Measurements from ENCODE around the gene HCRTR1.

HCRTR1 gene

DNA sequence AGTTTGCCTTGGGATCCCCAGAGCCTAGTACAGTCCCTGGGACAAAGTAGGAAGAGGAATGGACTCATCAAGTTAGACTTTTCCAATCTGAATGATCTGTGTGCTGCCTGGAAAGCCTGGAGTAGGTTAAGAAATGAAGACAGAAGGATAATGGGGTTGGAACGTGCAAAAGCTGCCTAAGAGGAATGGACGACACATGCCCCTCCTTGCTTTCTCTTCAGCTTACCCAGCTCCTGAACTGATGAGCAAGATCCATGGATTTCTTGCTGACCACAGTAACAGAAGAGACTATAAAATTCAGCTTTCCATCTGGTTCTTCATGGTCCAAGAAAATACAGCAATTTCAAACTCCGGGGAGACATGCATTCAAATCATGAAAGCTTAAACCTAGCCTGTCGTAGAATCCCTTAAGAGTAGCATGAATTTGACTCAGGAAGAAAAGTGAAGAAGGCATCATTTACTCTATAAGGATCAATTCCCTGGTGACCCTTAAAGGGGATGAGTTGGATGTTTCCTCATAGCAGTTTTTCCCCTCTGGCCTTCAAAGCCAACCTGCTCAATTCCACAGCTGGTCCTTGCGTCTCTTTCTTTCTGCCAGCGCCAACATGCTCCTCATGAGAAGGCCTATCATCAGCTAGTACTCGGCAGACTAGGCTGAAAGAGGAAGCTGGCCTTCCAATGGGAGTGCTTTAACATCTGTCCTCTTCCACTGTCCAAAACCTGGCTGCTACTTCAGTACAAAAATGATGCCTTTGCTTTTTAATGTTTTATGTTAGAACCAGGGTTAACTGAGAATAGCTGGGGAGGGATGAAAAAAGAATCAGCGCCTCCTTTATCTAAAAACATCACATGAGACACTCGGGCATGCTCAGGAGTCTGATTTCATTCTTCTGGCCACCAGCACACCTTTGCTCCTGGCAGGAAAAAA, 32.9 kb downstream of the HCRTR1 start:
- no peak for DNase-seq (ENCODE audit: low spot score)

DNA sequence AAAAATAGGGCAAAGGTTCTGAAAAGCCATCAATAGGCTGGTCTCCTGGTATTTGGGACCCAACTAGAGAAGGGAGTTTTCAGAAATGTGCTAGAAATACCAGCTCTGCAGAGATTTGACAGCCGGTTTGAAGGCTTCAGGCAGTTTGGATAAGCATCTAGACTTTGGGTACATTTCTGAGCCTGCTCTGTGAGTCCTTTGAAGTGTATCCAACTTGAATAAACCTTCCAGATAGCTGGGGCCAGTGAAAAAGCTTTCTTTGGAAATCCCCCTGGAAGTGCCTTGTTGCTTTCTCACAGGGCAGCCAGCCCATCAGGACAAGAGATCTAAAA, 33.6 kb downstream of the HCRTR1 start:
- DNase-seq (ENCODE audit: low spot score) = no peak

DNA sequence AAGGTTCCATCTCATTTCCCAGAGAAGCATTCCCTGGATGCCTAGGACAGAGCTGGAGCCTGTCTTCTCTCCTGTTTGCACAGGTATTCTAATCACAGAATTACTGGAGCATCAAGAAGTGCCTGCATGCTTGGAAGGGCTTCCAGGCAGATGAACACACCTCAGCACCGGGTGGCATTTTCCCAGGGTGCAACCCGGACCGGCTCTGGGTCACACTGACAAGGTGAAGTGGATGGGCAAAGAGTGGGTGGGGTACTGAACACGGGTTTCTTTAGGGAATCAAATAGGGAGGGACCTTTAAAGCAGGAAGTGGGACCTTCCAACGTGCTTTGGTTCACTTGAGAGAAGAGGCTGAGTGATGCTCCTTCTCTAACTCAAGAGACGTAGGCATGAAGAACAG, 34.3 kb downstream of the HCRTR1 start:
- no peak for DNase-seq (ENCODE audit: low spot score)

DNA sequence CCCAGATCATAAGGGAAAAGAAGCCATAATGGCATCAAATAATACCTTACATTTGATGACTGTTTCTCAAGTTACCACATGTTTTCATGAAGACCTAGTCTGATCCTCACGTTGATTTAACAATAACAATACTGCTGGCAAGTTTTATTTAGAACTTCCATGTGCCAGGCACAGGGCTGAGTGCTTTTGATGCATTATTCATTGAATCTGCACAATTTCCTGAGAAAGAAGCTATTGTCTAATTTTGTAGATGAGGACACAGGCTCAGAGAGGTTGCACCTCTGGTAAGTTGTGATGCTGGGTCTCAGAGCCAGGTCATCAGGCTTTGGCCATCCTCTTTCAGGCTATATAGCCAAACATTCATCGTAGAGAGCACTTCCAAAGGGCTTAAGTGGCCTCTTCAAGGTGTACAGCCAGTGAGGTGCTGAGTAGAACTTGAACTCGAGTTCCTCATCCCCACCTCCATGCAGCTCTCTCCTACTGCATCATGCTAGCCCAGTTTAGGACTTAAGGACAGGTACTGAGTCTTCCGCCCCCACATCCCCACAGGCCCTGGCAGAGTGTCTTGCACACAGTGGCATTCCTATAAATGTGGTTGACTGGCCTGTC, 35.5 kb downstream of the HCRTR1 start:
- peak; percentile 50 for DNase-seq (ENCODE audit: low spot score)

DNA sequence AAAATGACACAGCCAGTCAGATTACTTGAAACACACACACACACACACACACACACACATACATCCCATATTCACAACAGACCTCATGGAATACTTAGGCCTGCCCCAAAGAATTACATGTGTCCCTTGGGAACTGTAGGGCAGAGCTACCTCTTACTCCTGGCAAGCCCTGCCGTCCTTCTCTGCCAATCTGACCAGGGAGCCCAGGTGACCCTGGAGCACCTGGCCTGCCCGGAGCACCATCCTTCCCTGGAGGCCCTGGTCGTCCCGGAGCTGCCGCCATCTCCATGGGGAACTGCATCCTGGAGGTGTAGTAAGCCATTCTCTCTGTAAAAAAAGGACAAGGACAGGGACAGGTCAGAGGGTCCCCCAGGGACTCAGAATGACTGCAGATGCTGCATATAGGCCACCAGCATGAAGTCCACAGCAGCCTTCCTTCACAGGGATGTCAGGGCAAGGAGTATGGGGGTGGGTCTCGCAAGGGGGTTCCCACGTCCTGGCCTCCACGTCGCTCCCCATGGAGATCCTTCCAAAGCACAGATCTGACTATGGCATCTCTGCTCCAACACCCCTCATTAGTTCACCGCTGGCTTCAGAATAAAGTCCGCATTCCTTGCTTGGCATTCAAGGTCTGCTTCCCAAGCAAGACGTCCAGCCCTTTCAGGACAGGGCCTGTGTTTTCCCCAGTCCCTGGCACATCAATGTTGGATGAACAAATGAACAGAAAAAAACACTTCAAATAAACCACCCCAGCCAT, 36.4 kb downstream of the HCRTR1 start:
- no peak for DNase-seq (ENCODE audit: low spot score)

DNA sequence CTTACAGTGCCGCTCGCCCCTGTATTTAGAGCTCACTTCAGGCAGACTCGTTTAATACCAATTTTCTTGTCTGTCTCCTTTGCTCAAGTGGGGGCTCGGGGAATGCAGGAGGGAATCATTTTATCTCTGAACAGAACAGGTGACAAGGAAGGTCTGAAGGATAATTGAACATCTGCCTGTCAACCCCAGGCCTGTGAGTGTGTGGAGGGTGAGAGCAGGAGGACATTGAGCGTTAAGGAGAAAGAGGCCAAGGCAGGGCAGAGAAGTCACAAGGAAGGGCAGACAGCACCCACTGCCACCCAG, 36.9 kb downstream of the HCRTR1 start:
- no peak for DNase-seq (ENCODE audit: low spot score)

DNA sequence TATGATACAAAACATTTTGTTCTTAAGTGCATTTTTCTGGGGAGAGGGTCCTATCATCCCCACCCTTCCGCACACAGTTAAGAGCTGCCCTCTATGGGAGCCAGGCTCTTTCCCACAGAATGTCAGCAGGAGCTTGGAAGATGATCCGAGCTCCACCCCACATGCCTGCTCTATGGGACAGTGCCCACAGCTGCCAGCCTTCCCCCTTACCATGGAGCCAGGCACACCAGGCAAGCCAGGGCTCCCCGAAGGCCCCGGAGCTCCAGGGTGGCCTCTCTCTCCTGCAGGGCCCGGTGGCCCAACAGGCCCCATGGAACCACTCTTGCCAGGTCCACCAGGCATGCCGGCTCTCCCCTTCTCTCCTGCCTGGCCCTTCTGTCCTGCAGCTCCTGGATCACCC, 37.6 kb downstream of the HCRTR1 start:
- no peak for DNase-seq (ENCODE audit: low spot score)

DNA sequence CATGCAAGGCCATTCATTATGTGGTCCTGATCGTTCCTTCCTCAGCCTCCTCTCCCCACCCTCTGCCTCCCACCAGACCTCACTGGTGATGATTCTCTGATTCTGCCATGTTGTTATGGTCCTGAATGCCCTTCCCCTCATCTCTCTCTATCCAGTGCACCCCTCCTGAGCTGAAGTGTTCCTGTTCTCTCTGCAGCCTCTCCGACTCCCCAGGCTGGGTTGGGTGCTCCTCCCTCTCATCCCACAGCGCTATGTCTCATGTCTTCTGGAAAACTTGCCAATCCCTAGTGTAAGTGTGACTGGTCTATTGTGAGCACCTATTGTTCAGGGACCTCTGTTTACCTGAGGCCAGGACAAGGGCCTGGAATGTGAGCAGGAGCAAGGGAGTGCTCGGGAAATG, 38.3 kb downstream of the HCRTR1 start:
- no peak for DNase-seq (ENCODE audit: low spot score)

DNA sequence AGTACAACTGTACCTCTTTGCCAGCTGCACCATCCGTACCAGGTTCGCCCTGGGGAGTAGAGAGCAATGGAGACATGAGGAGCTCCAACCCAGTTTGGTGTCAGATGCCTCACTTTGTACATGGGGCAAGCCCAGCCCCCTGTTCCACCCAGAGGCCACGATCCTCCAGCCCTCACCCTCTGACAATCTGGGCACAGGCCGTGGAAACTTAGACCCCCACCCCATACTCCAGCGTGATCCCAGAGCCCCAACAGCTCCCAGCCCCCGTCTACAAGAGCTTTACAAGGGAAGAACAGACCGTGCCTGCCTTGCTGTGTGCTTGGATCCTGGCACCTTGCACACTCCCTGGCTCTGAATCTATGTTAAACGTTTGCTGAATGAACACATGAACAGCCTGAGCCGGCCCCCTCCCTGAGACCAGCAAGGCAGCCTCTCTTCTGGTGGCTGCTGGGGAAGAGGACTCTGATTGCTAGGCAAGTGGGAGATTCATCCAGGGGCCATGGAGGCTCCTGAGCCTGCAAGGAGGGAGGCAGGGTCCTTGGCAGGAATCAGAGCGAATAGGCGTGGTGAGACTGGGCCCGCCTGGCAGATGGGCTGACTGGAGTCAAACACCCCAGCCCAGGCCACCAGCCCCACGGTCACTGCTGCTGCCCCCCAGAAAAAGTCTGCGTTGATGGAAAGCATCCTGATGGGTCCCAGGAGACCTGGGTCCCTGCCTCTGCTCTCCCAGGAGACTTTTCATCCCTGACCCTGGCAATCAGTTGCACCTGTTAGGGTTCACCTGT, 39.7 kb downstream of the HCRTR1 start:
- DNase-seq (ENCODE audit: low spot score) = no peak

DNA sequence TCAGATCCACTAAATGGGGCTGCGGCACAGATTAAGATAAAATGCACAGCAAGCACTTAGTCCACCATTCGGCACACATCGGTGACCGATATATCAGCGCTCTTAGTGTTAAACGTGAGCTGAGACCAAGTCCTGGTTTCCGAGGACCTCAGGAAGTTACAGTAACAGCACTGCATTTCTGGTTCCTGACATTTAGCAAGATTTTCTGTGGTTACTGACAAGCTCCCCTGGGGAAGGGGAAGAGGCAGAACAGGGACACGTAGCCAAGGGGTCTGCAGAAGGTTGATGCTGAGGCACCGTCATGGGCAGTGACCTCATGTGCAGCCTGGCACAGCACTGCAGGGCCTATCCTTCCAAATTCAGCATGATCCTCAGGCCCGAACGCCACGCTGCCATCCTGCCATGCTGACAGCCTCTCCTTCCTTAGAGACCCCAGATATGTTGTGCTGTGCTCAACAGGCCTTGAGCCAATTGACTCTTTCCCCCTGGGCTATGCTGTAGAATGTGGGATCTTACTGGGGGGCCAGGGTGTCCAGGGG, 40.6 kb downstream of the HCRTR1 start:
- no peak for DNase-seq (ENCODE audit: low spot score)

DNA sequence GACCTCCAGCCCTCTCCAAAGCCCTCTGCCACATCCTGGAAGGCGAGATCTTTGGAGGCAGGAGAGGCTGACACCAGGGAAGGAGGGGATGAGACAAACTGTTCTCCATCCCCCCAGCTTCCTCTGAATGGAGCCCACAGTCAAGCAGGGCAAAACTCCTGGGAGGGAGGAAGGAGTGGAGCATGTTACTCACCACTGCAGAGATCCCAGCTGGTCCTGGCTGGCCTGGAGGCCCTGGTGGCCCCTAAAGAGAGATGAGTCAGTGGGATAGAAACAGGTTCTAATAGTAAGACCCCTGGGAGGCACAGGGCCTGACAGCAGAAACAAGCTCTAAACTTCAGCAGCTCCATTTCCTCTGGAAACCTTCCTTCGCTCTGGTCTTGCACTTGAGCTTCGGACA, 41.2 kb downstream of the HCRTR1 start:
- DNase-seq (ENCODE audit: low spot score) = no peak

DNA sequence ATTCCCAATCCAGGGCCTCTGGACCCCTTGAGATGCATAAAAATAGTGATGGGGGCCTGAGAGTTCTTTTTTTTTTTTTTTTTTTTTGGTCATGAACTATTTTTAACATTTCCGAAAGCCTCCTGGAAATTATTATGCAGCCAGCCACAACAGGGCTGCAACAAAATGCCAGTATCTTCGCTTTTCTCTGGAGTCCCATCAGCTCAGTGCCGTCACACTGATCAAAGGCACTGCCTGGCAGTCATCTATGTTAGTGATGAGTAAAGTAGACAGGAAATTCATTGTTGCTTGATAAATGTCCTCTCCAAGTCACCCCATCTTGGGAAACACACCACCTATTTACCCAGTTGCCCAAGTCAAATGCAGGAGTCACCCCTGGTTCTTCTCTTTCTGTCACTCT, 42.4 kb downstream of the HCRTR1 start:
- no peak for DNase-seq (ENCODE audit: low spot score)

DNA sequence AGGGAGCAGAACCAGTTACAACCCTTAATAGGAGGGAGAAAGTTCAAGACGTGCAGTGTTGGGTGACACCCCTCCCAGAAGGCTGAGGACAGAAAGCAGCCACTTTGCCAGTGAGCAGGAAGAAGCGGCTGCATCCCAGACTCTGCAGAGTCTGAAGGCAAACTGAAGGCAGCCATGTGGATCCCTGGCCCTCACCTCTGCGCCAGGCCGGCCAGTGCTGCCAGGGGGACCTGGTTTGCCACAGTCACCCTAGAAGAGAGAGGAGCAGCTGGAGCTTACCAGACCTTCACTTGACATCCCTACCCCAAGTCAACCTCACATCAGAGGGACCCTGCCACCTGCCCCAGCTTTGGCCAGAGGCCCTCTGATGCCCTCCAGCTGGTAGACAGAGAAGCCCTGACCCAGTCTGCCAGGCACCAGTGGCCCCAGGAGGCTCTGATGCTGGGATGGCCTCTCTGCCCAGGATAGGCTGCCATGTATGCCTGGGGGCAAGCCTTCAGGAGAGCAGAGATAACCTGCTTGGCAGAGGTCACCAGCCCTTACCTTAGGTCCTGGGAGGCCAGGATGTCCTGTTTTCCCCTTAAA, 43.5 kb downstream of the HCRTR1 start:
- DNase-seq (ENCODE audit: low spot score) = no peak

DNA sequence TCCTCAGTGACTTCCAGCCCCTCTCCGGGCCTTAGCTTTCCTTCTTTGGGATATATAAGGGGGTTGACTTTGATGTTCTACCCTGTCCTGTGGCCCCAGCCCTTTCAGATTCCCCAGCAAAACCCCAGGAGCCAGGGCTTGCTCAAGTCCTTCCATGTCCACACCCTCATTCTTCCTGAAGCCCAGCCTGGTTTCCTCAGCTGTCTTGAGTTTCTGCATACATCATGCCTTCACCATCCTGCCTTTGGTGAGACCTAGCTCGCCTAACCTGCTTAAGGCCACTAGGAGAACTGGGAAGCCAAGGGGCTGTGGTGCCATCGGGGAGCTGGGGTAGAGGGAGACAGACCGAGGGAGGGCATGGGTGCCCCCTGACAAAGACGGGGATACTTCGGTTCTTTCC, 44.4 kb downstream of the HCRTR1 start:
- DNase-seq (ENCODE audit: low spot score) = no peak

DNA sequence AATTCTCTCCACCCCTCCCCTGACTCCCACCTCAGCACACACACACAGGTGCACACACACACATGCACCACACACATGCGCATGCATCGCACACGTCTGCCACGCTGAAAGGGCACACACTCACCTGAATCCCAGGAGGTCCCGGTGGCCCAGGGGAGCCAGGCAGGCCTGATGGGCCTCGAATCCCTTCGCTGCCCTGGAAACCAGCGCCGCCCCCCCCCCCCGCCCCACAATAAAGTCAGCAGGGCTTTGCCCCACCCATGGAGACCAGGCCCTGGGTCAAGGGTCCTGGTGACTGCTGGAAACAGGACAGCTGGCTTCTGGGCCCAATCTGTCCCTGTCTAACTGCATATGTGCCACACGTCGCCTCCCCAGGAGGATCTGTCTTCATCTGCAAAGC, 45.0 kb downstream of the HCRTR1 start:
- no peak for DNase-seq (ENCODE audit: low spot score)

DNA sequence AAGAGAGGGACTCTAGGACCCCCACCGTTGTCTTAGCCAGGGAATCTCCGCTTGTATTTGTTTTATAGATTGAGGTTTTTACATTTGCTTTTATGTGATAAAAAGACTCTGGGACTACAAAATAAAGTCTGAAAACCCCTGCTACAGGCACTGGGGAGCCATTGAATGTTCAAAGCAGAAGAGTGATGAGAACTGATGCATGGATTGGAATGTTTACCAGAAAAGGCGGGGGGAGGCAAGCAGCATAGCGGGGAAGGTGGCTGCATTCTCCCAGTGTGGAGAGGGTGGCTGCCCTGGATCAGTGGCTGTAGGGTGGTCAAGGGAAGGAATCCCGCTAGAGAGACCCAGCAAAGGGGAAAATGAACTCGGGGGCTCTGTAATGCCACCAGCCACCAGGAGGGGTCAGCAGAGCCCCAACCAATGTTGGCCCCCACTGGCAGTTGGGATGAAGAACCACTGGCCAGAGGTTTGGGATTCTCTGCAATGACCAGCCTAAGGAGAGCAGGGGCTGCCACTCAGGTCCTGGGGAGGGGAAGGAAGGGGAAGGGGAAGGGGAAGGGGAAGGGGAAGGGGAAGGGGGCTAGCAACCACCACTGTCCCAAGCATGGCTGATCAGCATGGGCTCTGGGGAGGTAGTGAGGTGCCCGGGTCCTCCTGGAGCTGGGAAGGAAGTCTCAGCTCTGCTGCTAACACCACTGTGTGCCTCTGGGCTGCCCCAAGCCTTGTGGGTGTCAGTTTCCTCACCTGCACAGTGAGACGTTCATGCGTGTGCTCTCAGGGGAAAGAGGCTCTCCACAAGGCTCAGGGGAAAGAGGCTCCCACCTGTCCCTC, 46.3 kb downstream of the HCRTR1 start:
- peak; percentile 45 for DNase-seq (ENCODE audit: low spot score)

DNA sequence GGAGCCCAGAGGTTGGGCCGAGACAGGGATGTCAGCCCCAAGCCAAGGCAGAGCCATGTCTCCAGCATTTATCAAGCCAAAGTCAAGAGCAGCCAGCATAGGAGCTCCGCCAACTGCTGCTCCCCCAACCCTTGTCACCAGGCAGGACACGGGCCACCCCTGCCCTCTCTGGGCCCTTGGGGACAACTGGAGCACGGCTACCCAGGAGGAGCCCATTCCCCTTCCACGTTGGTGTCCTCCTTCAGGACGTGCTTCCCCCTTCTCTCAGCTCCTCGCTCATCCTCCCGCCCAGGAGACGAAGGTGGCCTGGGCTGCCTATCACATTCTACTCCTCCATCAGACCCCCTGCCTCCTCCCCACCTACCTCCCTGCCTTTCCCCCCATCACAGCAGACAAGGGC, 47.0 kb downstream of the HCRTR1 start:
- DNase-seq (ENCODE audit: low spot score) = no peak

DNA sequence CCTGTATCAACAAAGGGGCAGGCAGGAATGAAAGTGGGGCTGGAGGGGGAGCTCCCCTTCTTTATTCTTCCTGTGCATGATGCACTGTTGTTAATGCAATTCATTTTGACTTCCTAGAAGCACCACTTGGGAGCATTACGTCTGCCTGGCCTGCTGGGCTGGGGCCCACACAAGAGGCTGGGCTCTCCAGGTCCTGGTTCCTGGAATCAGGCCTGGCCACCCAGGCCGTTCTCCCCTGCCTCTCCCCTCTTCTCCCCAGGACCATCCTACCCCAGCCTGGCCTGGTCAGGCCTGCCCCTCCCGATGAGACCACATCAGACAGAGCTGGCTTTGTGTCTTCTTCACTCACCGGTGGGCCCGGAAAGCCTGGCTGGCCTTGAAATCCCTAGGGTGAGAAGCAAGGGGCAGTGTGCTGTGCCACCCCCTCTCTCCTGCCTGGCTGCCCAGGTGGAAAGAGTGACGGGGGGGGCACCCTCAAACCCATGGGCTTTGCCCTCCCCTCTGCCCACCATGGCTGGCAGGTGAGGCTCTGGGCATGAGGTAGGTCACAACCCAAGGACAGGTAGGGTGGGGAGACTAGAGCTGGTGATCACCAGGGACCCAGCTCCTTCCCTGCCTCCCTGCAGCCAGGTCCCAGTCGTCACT, 47.9 kb downstream of the HCRTR1 start:
- no peak for DNase-seq (ENCODE audit: low spot score)

DNA sequence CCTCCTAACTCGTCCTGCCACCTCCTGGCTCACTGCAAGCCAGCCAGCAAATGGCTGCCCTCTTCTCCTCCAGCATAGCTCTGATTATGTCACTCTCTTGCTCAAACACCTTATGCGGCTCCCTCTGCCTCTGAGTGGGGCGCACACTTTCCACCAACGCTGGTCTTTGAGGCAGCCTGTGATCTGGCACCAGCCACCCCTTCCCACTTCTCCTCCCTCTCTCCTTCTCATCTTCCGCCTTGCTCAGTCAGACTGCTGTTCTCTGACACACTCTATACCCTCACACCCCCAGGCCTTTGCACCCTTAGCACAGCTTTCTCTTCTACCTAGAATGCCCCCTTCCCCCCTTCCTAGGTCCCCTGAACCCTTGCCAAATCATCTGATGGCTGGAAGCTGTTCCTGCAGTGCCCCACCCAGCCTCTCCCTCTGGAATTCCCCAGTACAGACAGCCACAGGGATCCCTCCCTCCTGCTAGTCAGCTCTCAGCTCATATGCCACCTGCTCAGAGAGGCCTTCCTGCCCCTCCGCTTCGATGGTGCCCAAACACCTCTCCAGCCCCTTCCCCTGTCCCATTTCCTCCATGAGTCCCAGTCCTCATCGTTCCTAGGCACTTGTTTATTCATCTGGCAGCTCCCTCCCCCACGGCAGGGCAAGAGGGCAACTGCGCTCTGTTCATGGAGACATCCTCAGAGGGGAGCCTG, 48.9 kb downstream of the HCRTR1 start:
- DNase-seq (ENCODE audit: low spot score) = no peak
